ENCODE results near the gene LRP6. TPM values are rescaled to one million over a fixed set of nuclear protein-coding genes. Genes with fewer than 3 reads are reported as not detected.

The LRP6 gene
- total and polyA plus RNA-seq, 2 donors, result 3.3 to 11.7 TPM

GRCh38 chr12:12138203-12139154 lies 128.4 kb downstream of the LRP6 start:
- Histone ChIP-seq H3K36me3 (ENCODE audit: control insufficient read depth in 2 of 2, insufficient read depth in 2 of 2, low read length in 1 of 2) (peaks cover 0 to 3% of the 10 kb centered on the region in 2 donors), H3K27ac (ENCODE audit: low read depth in 1 of 2, low read length in 1 of 2) (no peak overlapping the region), H3K27me3 (ENCODE audit: control insufficient read depth in 2 of 2, insufficient read depth in 1 of 2, low read length in 1 of 2) (no peaks in the 10 kb centered on the region), H3K9me3 (ENCODE audit: control insufficient read depth in 2 of 2, insufficient read depth in 1 of 2, low read length in 1 of 2) (no peaks in the 10 kb centered on the region), H3K4me3 (ENCODE audit: low read length in 2 of 2) (no peak overlapping the region), H3K4me1 (ENCODE audit: control insufficient read depth in 2 of 2, insufficient read depth in 2 of 2, low read length in 2 of 2) (no peaks in the 10 kb centered on the region)
- 98% methylated on average over 3 of the region's 3 CpGs for WGBS
- DNase-seq (ENCODE audit: low read depth in 6 of 9, low spot score in 9 of 9), result no peak

- DNase-seq (ENCODE audit: low read depth in 6 of 9, low spot score in 9 of 9), result no peak
- Histone ChIP-seq H3K27me3 (ENCODE audit: control insufficient read depth in 2 of 2, insufficient read depth in 1 of 2, low read length in 1 of 2) (no peaks in the 10 kb centered on the region), H3K4me3 (ENCODE audit: low read length in 2 of 2) (no peak overlapping the region), H3K4me1 (ENCODE audit: control insufficient read depth in 2 of 2, insufficient read depth in 2 of 2, low read length in 2 of 2) (no peaks in the 10 kb centered on the region), H3K9me3 (ENCODE audit: control insufficient read depth in 2 of 2, insufficient read depth in 1 of 2, low read length in 1 of 2) (no peaks in the 10 kb centered on the region), H3K27ac (ENCODE audit: low read depth in 1 of 2, low read length in 1 of 2) (no peak overlapping the region), H3K36me3 (ENCODE audit: control insufficient read depth in 2 of 2, insufficient read depth in 2 of 2, low read length in 1 of 2) (peaks cover 0 to 5% of the 10 kb centered on the region in 2 donors)
- WGBS, result 98% methylated on average over 5 of the region's 5 CpGs
Observed at GRCh38 chr12:12133785-12134184, 133.1 kb downstream of the LRP6 start.

- H3K4me3 ChIP-seq (ENCODE audit: low read length in 2 of 2), result no peak overlapping the region
- H3K27ac ChIP-seq (ENCODE audit: low read depth in 1 of 2, low read length in 1 of 2), result no peak overlapping the region
- no peaks in the 10 kb centered on the region for H3K9me3 ChIP-seq (ENCODE audit: control insufficient read depth in 2 of 2, insufficient read depth in 1 of 2, low read length in 1 of 2)
- WGBS, result 97% methylated on average over 3 of the region's 3 CpGs
- H3K36me3 ChIP-seq (ENCODE audit: control insufficient read depth in 2 of 2, insufficient read depth in 2 of 2, low read length in 1 of 2), result peaks cover 0 to 5% of the 10 kb centered on the region in 2 donors
- DNase-seq (ENCODE audit: low read depth in 6 of 9, low spot score in 9 of 9), result no peak
- no peaks in the 10 kb centered on the region for H3K4me1 ChIP-seq (ENCODE audit: control insufficient read depth in 2 of 2, insufficient read depth in 2 of 2, low read length in 2 of 2)
- no peaks in the 10 kb centered on the region for H3K27me3 ChIP-seq (ENCODE audit: control insufficient read depth in 2 of 2, insufficient read depth in 1 of 2, low read length in 1 of 2)
Observed at GRCh38 chr12:12133259-12133658, 133.6 kb downstream of the LRP6 start.

GRCh38 chr12:12128670-12129069 lies 138.2 kb downstream of the LRP6 start:
- Histone ChIP-seq H3K27ac (ENCODE audit: low read depth in 1 of 2, low read length in 1 of 2) (no peak overlapping the region), H3K9me3 (ENCODE audit: control insufficient read depth in 2 of 2, insufficient read depth in 1 of 2, low read length in 1 of 2) (no peaks in the 10 kb centered on the region), H3K27me3 (ENCODE audit: control insufficient read depth in 2 of 2, insufficient read depth in 1 of 2, low read length in 1 of 2) (no peaks in the 10 kb centered on the region), H3K4me3 (ENCODE audit: low read length in 2 of 2) (no peak overlapping the region), H3K4me1 (ENCODE audit: control insufficient read depth in 2 of 2, insufficient read depth in 2 of 2, low read length in 2 of 2) (no peaks in the 10 kb centered on the region), H3K36me3 (ENCODE audit: control insufficient read depth in 2 of 2, insufficient read depth in 2 of 2, low read length in 1 of 2) (peaks cover 0 to 17% of the 10 kb centered on the region in 2 donors)
- 33% methylated on average over 4 of the region's 4 CpGs for WGBS
- no peak for DNase-seq (ENCODE audit: low read depth in 6 of 9, low spot score in 9 of 9)

- WGBS, result 98% methylated on average over 2 of the region's 2 CpGs
- H3K36me3 ChIP-seq (ENCODE audit: control insufficient read depth in 2 of 2, insufficient read depth in 2 of 2, low read length in 1 of 2), result peaks cover 0 to 17% of the 10 kb centered on the region in 2 donors
Observed at GRCh38 chr12:12127304-12127703, 139.5 kb downstream of the LRP6 start.

GRCh38 chr12:12126551-12126950 lies 140.3 kb downstream of the LRP6 start:
- Histone ChIP-seq H3K36me3 (ENCODE audit: control insufficient read depth in 2 of 2, insufficient read depth in 2 of 2, low read length in 1 of 2) (peaks cover 0 to 15% of the 10 kb centered on the region in 2 donors), H3K9me3 (ENCODE audit: control insufficient read depth in 2 of 2, insufficient read depth in 1 of 2, low read length in 1 of 2) (no peaks in the 10 kb centered on the region), H3K4me3 (ENCODE audit: low read length in 2 of 2) (no peak overlapping the region), H3K27me3 (ENCODE audit: control insufficient read depth in 2 of 2, insufficient read depth in 1 of 2, low read length in 1 of 2) (no peaks in the 10 kb centered on the region), H3K4me1 (ENCODE audit: control insufficient read depth in 2 of 2, insufficient read depth in 2 of 2, low read length in 2 of 2) (no peaks in the 10 kb centered on the region), H3K27ac (ENCODE audit: low read depth in 1 of 2, low read length in 1 of 2) (no peak overlapping the region)
- no peak for DNase-seq (ENCODE audit: low read depth in 6 of 9, low spot score in 9 of 9)
- WGBS, result 98% methylated on average over 4 of the region's 4 CpGs

More at GRCh38 chr12:12127304-12127703, 139.5 kb downstream of the LRP6 start:
- DNase-seq (ENCODE audit: low read depth in 6 of 9, low spot score in 9 of 9), result no peak
- Histone ChIP-seq H3K27ac (ENCODE audit: low read depth in 1 of 2, low read length in 1 of 2) (no peak overlapping the region), H3K27me3 (ENCODE audit: control insufficient read depth in 2 of 2, insufficient read depth in 1 of 2, low read length in 1 of 2) (no peaks in the 10 kb centered on the region), H3K9me3 (ENCODE audit: control insufficient read depth in 2 of 2, insufficient read depth in 1 of 2, low read length in 1 of 2) (no peaks in the 10 kb centered on the region), H3K4me3 (ENCODE audit: low read length in 2 of 2) (no peak overlapping the region), H3K4me1 (ENCODE audit: control insufficient read depth in 2 of 2, insufficient read depth in 2 of 2, low read length in 2 of 2) (no peaks in the 10 kb centered on the region)

GRCh38 chr12:12123036-12123604 lies 143.7 kb downstream of the LRP6 start:
- no peak overlapping the region for H3K4me3 ChIP-seq (ENCODE audit: low read length in 2 of 2)
- 97% methylated on average over 3 of the region's 3 CpGs for WGBS
- H3K36me3 ChIP-seq (ENCODE audit: control insufficient read depth in 2 of 2, insufficient read depth in 2 of 2, low read length in 1 of 2), result peaks cover 0 to 23% of the 10 kb centered on the region in 2 donors
- no peak for DNase-seq (ENCODE audit: low read depth in 6 of 9, low spot score in 9 of 9)
- no peaks in the 10 kb centered on the region for H3K27me3 ChIP-seq (ENCODE audit: control insufficient read depth in 2 of 2, insufficient read depth in 1 of 2, low read length in 1 of 2)
- no peaks in the 10 kb centered on the region for H3K9me3 ChIP-seq (ENCODE audit: control insufficient read depth in 2 of 2, insufficient read depth in 1 of 2, low read length in 1 of 2)
- H3K4me1 ChIP-seq (ENCODE audit: control insufficient read depth in 2 of 2, insufficient read depth in 2 of 2, low read length in 2 of 2), result no peaks in the 10 kb centered on the region
- H3K27ac ChIP-seq (ENCODE audit: low read depth in 1 of 2, low read length in 1 of 2), result no peak overlapping the region

GRCh38 chr12:12121061-12121460 lies 145.8 kb downstream of the LRP6 start:
- no peaks in the 10 kb centered on the region for H3K4me1 ChIP-seq (ENCODE audit: control insufficient read depth in 2 of 2, insufficient read depth in 2 of 2, low read length in 2 of 2)
- no peaks in the 10 kb centered on the region for H3K9me3 ChIP-seq (ENCODE audit: control insufficient read depth in 2 of 2, insufficient read depth in 1 of 2, low read length in 1 of 2)
- 98% methylated on average over 5 of the region's 5 CpGs for WGBS
- no peak overlapping the region for H3K4me3 ChIP-seq (ENCODE audit: low read length in 2 of 2)
- peaks cover 0 to 16% of the 10 kb centered on the region in 2 donors for H3K36me3 ChIP-seq (ENCODE audit: control insufficient read depth in 2 of 2, insufficient read depth in 2 of 2, low read length in 1 of 2)
- no peaks in the 10 kb centered on the region for H3K27me3 ChIP-seq (ENCODE audit: control insufficient read depth in 2 of 2, insufficient read depth in 1 of 2, low read length in 1 of 2)
- H3K27ac ChIP-seq (ENCODE audit: low read depth in 1 of 2, low read length in 1 of 2), result no peak overlapping the region
- no peak for DNase-seq (ENCODE audit: low read depth in 6 of 9, low spot score in 9 of 9)

- WGBS, result 95% methylated on average over 2 of the region's 2 CpGs
- Histone ChIP-seq H3K27ac (ENCODE audit: low read depth in 1 of 2, low read length in 1 of 2) (no peak overlapping the region), H3K4me1 (ENCODE audit: control insufficient read depth in 2 of 2, insufficient read depth in 2 of 2, low read length in 2 of 2) (no peaks in the 10 kb centered on the region), H3K36me3 (ENCODE audit: control insufficient read depth in 2 of 2, insufficient read depth in 2 of 2, low read length in 1 of 2) (peaks cover 0 to 8% of the 10 kb centered on the region in 2 donors), H3K4me3 (ENCODE audit: low read length in 2 of 2) (no peak overlapping the region), H3K9me3 (ENCODE audit: control insufficient read depth in 2 of 2, insufficient read depth in 1 of 2, low read length in 1 of 2) (no peaks in the 10 kb centered on the region), H3K27me3 (ENCODE audit: control insufficient read depth in 2 of 2, insufficient read depth in 1 of 2, low read length in 1 of 2) (no peaks in the 10 kb centered on the region)
- DNase-seq (ENCODE audit: low read depth in 6 of 9, low spot score in 9 of 9), result no peak
Observed at GRCh38 chr12:12116677-12117076, 150.2 kb downstream of the LRP6 start.

All from thymus (tissue), 11 donors.